Muscle layer of colon (tissue), 2 donors: ENCODE measurements around the gene HK1.

ENCODE experiments used
- H3K27ac ChIP-seq: one replicate; pipeline ENCODE4 v1.7.0; 2013; ENCODE audit warnings: low read depth, mild to moderate bottlenecking, low read length, moderate library complexity
- H3K27me3 ChIP-seq, 2 donors: one replicate each; pipeline ENCODE4 v1.7.0; 2013; ENCODE audit warnings: low read length in 2 of 2, mild to moderate bottlenecking in 2 of 2; ENCODE audit not compliant: insufficient read depth in 2 of 2, control insufficient read depth in 1 of 2
- H3K36me3 ChIP-seq: one replicate; pipeline ENCODE4 v1.7.0; 2013; ENCODE audit warnings: mild to moderate bottlenecking, low read length; ENCODE audit not compliant: insufficient read depth
- H3K4me1 ChIP-seq: one replicate; pipeline ENCODE4 v1.7.0; 2013; ENCODE audit warnings: mild to moderate bottlenecking, low read length; ENCODE audit not compliant: insufficient read depth
- H3K4me3 ChIP-seq, 2 donors: one replicate each; pipeline ENCODE4 v1.7.0; 2013; ENCODE audit warnings: low read length in 2 of 2, low read depth in 1 of 2, mild to moderate bottlenecking in 1 of 2, moderate library complexity in 1 of 2
- H3K9ac ChIP-seq: one replicate; pipeline ENCODE4 v1.7.0; 2013; ENCODE audit warnings: low read length
- H3K9me3 ChIP-seq: one replicate; pipeline ENCODE4 v1.7.0; 2013; ENCODE audit warnings: mild to moderate bottlenecking, low read length
- donor health status: abdominal sarcoma.
- donor health status: Adenocarcinoma of cecum.

HK1 gene

GRCh38 chr10:69259547-69260243 is 18.6 kb upstream of the HK1 start:
- no peaks in the 10 kb centered on the region for H3K9me3 ChIP-seq
- H3K4me3 ChIP-seq: no peak overlapping the region
- H3K4me1 ChIP-seq: peaks cover 4% of the 10 kb centered on the region
- H3K27ac ChIP-seq: no peak overlapping the region
- no peaks in the 10 kb centered on the region for H3K36me3 ChIP-seq
- no peaks in the 10 kb centered on the region for H3K27me3 ChIP-seq
- H3K9ac ChIP-seq: no peak overlapping the region

- no peaks in the 10 kb centered on the region for H3K9me3 ChIP-seq
- no peaks in the 10 kb centered on the region for H3K27me3 ChIP-seq
- no peak overlapping the region for H3K9ac ChIP-seq
- no peak overlapping the region for H3K27ac ChIP-seq
- H3K4me1 ChIP-seq: peaks cover 4% of the 10 kb centered on the region
- H3K36me3 ChIP-seq: no peaks in the 10 kb centered on the region
- no peak overlapping the region for H3K4me3 ChIP-seq
Observed at GRCh38 chr10:69261184-69261583, 17.1 kb upstream of the HK1 start.

- no peaks in the 10 kb centered on the region for H3K9me3 ChIP-seq
- no peaks in the 10 kb centered on the region for H3K36me3 ChIP-seq
- H3K27ac ChIP-seq: no peak overlapping the region
- H3K9ac ChIP-seq: no peak overlapping the region
- no peaks in the 10 kb centered on the region for H3K27me3 ChIP-seq
- H3K4me3 ChIP-seq: no peak overlapping the region
- H3K4me1 ChIP-seq: peaks cover 4% of the 10 kb centered on the region
Observed at GRCh38 chr10:69262292-69262751, 16.0 kb upstream of the HK1 start.

- H3K4me1 ChIP-seq: no peaks in the 10 kb centered on the region
- no peak overlapping the region for H3K9ac ChIP-seq
Observed at GRCh38 chr10:69265521-69265920, 12.8 kb upstream of the HK1 start.

GRCh38 chr10:69268761-69269416 is 9.4 kb upstream of the HK1 start:
- Histone ChIP-seq H3K9me3 (no peaks in the 10 kb centered on the region), H3K36me3 (no peaks in the 10 kb centered on the region), H3K4me1 (no peaks in the 10 kb centered on the region), H3K9ac (no peak overlapping the region), H3K27ac (no peak overlapping the region), H3K27me3 (no peaks in the 10 kb centered on the region), H3K4me3 (no peak overlapping the region)

More at GRCh38 chr10:69265521-69265920, 12.8 kb upstream of the HK1 start:
- no peaks in the 10 kb centered on the region for H3K27me3 ChIP-seq
- H3K27ac ChIP-seq: no peak overlapping the region
- no peak overlapping the region for H3K4me3 ChIP-seq
- H3K36me3 ChIP-seq: no peaks in the 10 kb centered on the region
- H3K9me3 ChIP-seq: no peaks in the 10 kb centered on the region

GRCh38 chr10:69269761-69270160 is 8.5 kb upstream of the HK1 start:
- Histone ChIP-seq H3K36me3 (no peaks in the 10 kb centered on the region), H3K9me3 (no peaks in the 10 kb centered on the region), H3K9ac (no peak overlapping the region), H3K4me1 (no peaks in the 10 kb centered on the region), H3K27ac (no peak overlapping the region), H3K27me3 (no peaks in the 10 kb centered on the region), H3K4me3 (no peak overlapping the region)

GRCh38 chr10:69270990-69271389 is 7.3 kb upstream of the HK1 start:
- no peak overlapping the region for H3K4me3 ChIP-seq
- no peak overlapping the region for H3K9ac ChIP-seq
- no peaks in the 10 kb centered on the region for H3K27me3 ChIP-seq
- no peaks in the 10 kb centered on the region for H3K9me3 ChIP-seq
- no peak overlapping the region for H3K27ac ChIP-seq
- H3K4me1 ChIP-seq: no peaks in the 10 kb centered on the region
- no peaks in the 10 kb centered on the region for H3K36me3 ChIP-seq

GRCh38 chr10:69272624-69273023 is 5.7 kb upstream of the HK1 start:
- H3K27ac ChIP-seq: no peak overlapping the region
- H3K4me1 ChIP-seq: no peaks in the 10 kb centered on the region
- H3K27me3 ChIP-seq: no peaks in the 10 kb centered on the region
- no peaks in the 10 kb centered on the region for H3K36me3 ChIP-seq
- H3K9me3 ChIP-seq: no peaks in the 10 kb centered on the region
- no peak overlapping the region for H3K4me3 ChIP-seq
- no peak overlapping the region for H3K9ac ChIP-seq

GRCh38 chr10:69275444-69275843 is 2.9 kb upstream of the HK1 start:
- Histone ChIP-seq H3K4me3 (no peak overlapping the region), H3K27me3 (no peaks in the 10 kb centered on the region), H3K27ac (no peak overlapping the region), H3K9ac (no peak overlapping the region), H3K9me3 (no peaks in the 10 kb centered on the region), H3K4me1 (no peaks in the 10 kb centered on the region), H3K36me3 (no peaks in the 10 kb centered on the region)

GRCh38 chr10:69276503-69276902 is 1.8 kb upstream of the HK1 start:
- Histone ChIP-seq H3K4me3 (no peak overlapping the region), H3K9ac (no peak overlapping the region), H3K36me3 (no peaks in the 10 kb centered on the region), H3K27ac (no peak overlapping the region), H3K27me3 (no peaks in the 10 kb centered on the region), H3K4me1 (no peaks in the 10 kb centered on the region), H3K9me3 (no peaks in the 10 kb centered on the region)

GRCh38 chr10:69279110-69279509 is 814 bp downstream of the HK1 start:
- H3K9me3 ChIP-seq: no peaks in the 10 kb centered on the region
- H3K4me1 ChIP-seq: no peaks in the 10 kb centered on the region
- H3K9ac ChIP-seq: no peak overlapping the region
- no peaks in the 10 kb centered on the region for H3K36me3 ChIP-seq
- no peak overlapping the region for H3K4me3 ChIP-seq
- H3K27me3 ChIP-seq: no peaks in the 10 kb centered on the region
- H3K27ac ChIP-seq: no peak overlapping the region
